SU-DHL-6 (cell line): ENCODE results near the gene NDRG4.

Experiments
- CTCF ChIP-seq: fragments of 200-600 bp; sonication (generic); IDR thresholded peaks from one replicate; pipeline ENCODE4 v1.5.1; 2017; ENCODE audit warnings: antibody characterized with exemption, mild to moderate bottlenecking, low read length, moderate library complexity; ENCODE audit not compliant: insufficient read depth, poor library complexity, severe bottlenecking
- EZH2phosphoT487 ChIP-seq: fragments of 200-600 bp; sonication (generic), shearing (Covaris generic); conservative IDR thresholded peaks from 2 replicates; pipeline ENCODE4 v1.6.1; 2018; ENCODE audit warnings: mild to moderate bottlenecking, antibody characterized with exemption, low read length, moderate library complexity, mixed read lengths

GRCh38 chr16:58548378-58548777 is 48.4 kb downstream of the NDRG4 start:
- TF ChIP-seq CTCF (no peak), EZH2phosphoT487 (no peak)
